GM12891 (cell line): ENCODE measurements around the gene ARSD.
"Not testable (repeated sequence)": the region's sequence is repeated elsewhere in the genome, so short reads cannot be mapped to it uniquely, and the experiment has no call there.

Experiments
- POLR2A ChIP-seq: IDR thresholded peaks from 2 replicates; pipeline ENCODE4 v1.6.1; 2011; ENCODE audit warnings: low read depth, low read length, control low read depth
- SPI1 ChIP-seq: IDR thresholded peaks from 2 replicates; pipeline ENCODE4 v1.6.1; 2011; ENCODE audit warnings: low read depth, low read length, control low read depth
- TAF1 ChIP-seq: IDR thresholded peaks from 2 replicates; pipeline ENCODE4 v1.6.1; 2011; ENCODE audit warnings: low read depth, low read length, control low read depth

DNA sequence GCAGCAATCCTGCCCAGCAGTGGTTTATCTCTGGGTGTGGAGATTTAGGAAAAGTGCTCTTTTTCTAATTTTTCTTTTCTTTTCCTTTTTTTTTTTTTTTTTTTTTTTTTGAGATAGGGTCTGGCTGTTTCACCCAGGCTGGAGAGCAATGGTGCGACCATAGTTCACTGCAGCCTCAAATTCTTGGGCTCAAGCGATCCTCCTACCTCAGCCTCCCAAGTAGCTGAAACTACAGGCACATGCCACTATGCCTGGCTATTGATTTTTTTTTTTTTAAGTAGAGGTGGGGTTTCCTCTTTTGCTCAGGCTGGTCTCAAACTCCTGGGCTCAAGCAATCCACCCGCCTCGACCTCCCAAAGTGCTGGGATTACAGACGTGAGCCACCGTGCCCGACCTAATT is 34.3 kb upstream of the ARSD start:
- TF ChIP-seq TAF1, POLR2A, SPI1: not testable (repeated sequence)
